ENCODE data around the gene PRDM2. TPM values are rescaled to one million over a fixed set of nuclear protein-coding genes. Genes with fewer than 3 reads are reported as not detected.
A peak's percentile ranks its signal among the peaks of the same experiment; 100 is the strongest.

Gene PRDM2
- total RNA-seq, 4 donors from 2014 or later, result 34.7 to 70.1 (median 53.0) TPM

- Histone ChIP-seq H3K4me3 (no peak overlapping the region), H3K36me3 (no peaks in the 10 kb centered on the region), H3K27me3 (no peaks in the 10 kb centered on the region), H3K27ac (no peak overlapping the region), H3K4me1 (peaks cover 0 to 17% (median 4%) of the 10 kb centered on the region in 4 donors), H3K9me3 (no peaks in the 10 kb centered on the region)
- no peak for TF ChIP-seq POLR2A (IDR thresholded peaks at IDR 0.05)
- no peak for DNase-seq
Measured at GRCh38 chr1:13803546-13804239, 103.7 kb downstream of the PRDM2 start.

GRCh38 chr1:13804240-13804633, 104.2 kb downstream of the PRDM2 start:
- no peak overlapping the region for H3K4me3 ChIP-seq
- H3K4me1 ChIP-seq, result peaks cover 0 to 17% (median 4%) of the 10 kb centered on the region in 4 donors
- H3K9me3 ChIP-seq, result no peaks in the 10 kb centered on the region
- DNase-seq, result no peak
- TF ChIP-seq CTCF (IDR thresholded peaks at IDR 0.05), result no peak
- TF ChIP-seq POLR2A (IDR thresholded peaks at IDR 0.05), result no peak
- H3K27ac ChIP-seq, result no peak overlapping the region
- no peaks in the 10 kb centered on the region for H3K36me3 ChIP-seq
- no peaks in the 10 kb centered on the region for H3K27me3 ChIP-seq

- no peak for DNase-seq
- H3K9me3 ChIP-seq, result no peaks in the 10 kb centered on the region
- H3K27me3 ChIP-seq, result no peaks in the 10 kb centered on the region
- no peaks in the 10 kb centered on the region for H3K36me3 ChIP-seq
- TF ChIP-seq CTCF (IDR thresholded peaks at IDR 0.05) (no peak), POLR2A (IDR thresholded peaks at IDR 0.05) (no peak)
- H3K4me1 ChIP-seq, result peaks cover 0 to 11% (median 4%) of the 10 kb centered on the region in 4 donors
- no peak overlapping the region for H3K4me3 ChIP-seq
- H3K27ac ChIP-seq, result no peak overlapping the region
Measured at GRCh38 chr1:13805431-13805830, 105.4 kb downstream of the PRDM2 start.

- Histone ChIP-seq H3K36me3 (no peaks in the 10 kb centered on the region), H3K27ac (no peak overlapping the region), H3K4me3 (no peak overlapping the region), H3K4me1 (peaks cover 0 to 8% (median 2%) of the 10 kb centered on the region in 4 donors), H3K9me3 (no peaks in the 10 kb centered on the region), H3K27me3 (no peaks in the 10 kb centered on the region)
- no peak for DNase-seq
- TF ChIP-seq POLR2A (IDR thresholded peaks at IDR 0.05), result no peak
- no peak for TF ChIP-seq CTCF (IDR thresholded peaks at IDR 0.05)
Measured at GRCh38 chr1:13806108-13806507, 106.1 kb downstream of the PRDM2 start.

GRCh38 chr1:13807209-13807608, 107.2 kb downstream of the PRDM2 start:
- no peak overlapping the region for H3K27ac ChIP-seq
- no peaks in the 10 kb centered on the region for H3K9me3 ChIP-seq
- DNase-seq, result peak in 2 of 3 donors; percentile 49 to 80
- TF ChIP-seq CTCF (IDR thresholded peaks at IDR 0.05) (peak in 4 of 6 experiments; percentile 33 to 57 (median 45)), POLR2A (IDR thresholded peaks at IDR 0.05) (no peak)
- no peaks in the 10 kb centered on the region for H3K4me1 ChIP-seq
- H3K27me3 ChIP-seq, result no peaks in the 10 kb centered on the region
- H3K4me3 ChIP-seq, result no peak overlapping the region
- H3K36me3 ChIP-seq, result no peaks in the 10 kb centered on the region

- H3K27me3 ChIP-seq, result no peaks in the 10 kb centered on the region
- H3K9me3 ChIP-seq, result no peaks in the 10 kb centered on the region
- DNase-seq, result no peak
- H3K4me1 ChIP-seq, result no peaks in the 10 kb centered on the region
- H3K4me3 ChIP-seq, result no peak overlapping the region
- TF ChIP-seq CTCF (IDR thresholded peaks at IDR 0.05), result no peak
- no peak for TF ChIP-seq POLR2A (IDR thresholded peaks at IDR 0.05)
- no peaks in the 10 kb centered on the region for H3K36me3 ChIP-seq
- H3K27ac ChIP-seq, result no peak overlapping the region
Measured at GRCh38 chr1:13808729-13809131, 108.7 kb downstream of the PRDM2 start.

Measured in Peyer's patch (tissue), 4 donors.